Tibial artery (tissue), 4 donors: ENCODE results near the gene CDC14C.

Source experiments
- DNase-seq, 2 donors: peaks; one replicate each; pipeline ENCODE4 v3.0.0-alpha.2; 2019
- H3K27ac ChIP-seq, 2 donors: fragments of 200-600 bp; sonication (generic) in 1 of 2; 1 replicate in 1 of 2; 2 replicates in 1 of 2; pipeline ENCODE4 v1.5.1; 2018 to 2019; ENCODE audit warnings: mild to moderate bottlenecking in 1 of 2
- H3K27me3 ChIP-seq, 2 donors: fragments of 200-600 bp; sonication (generic) in 1 of 2; one replicate each; pipeline versions ENCODE4 v1.5.1 to v1.6.0; 2016 to 2019
- H3K36me3 ChIP-seq, 3 donors: fragments of 200-600 bp; sonication (generic) in 2 of 3; one replicate each; pipeline ENCODE4 v1.5.1; 2016 to 2019; ENCODE audit warnings: mild to moderate bottlenecking in 2 of 3
- H3K4me1 ChIP-seq, 4 donors: fragments of 200-600 bp; sonication (generic) in 2 of 4; 1 replicate in 3 of 4; 2 replicates in 1 of 4; pipeline ENCODE4 v1.5.1; 2016 to 2019
- H3K4me3 ChIP-seq, 2 donors: fragments of 200-600 bp; sonication (generic) in 1 of 2; 1 replicate in 1 of 2; 2 replicates in 1 of 2; pipeline ENCODE4 v1.5.1; 2018 to 2019; ENCODE audit warnings: mild to moderate bottlenecking in 2 of 2
- H3K9me3 ChIP-seq, 3 donors: fragments of 200-600 bp; sonication (generic) in 1 of 3; one replicate each; pipeline ENCODE4 v1.5.1; 2016 to 2019
- CTCF ChIP-seq, 2 experiments: fragments of 200-600 bp in 1 of 2; fragments of 450-650 bp in 1 of 2; IDR thresholded peaks; one replicate each; pipeline ENCODE4 v1.5.1; 2017 to 2019; ENCODE audit warnings: antibody characterized with exemption in 2 of 2, mild to moderate bottlenecking in 1 of 2, moderate library complexity in 1 of 2
- intact Hi-C: fragments of 100-400 bp; cut with DNase I; formaldehyde crosslinking; loops from one replicate; pipeline ENCODE4 v1.15.0; 2023; ENCODE audit warnings: low total_unique reads

Gene CDC14C

GRCh38 chr7:48959676-48960075 is 35.3 kb downstream of the CDC14C start:
- no peak for DNase-seq
- no peaks in the 10 kb centered on the region for H3K27me3 ChIP-seq
- H3K36me3 ChIP-seq, result no peaks in the 10 kb centered on the region
- no peak overlapping the region for H3K4me3 ChIP-seq
- intact Hi-C loops, result no loop called here
- H3K9me3 ChIP-seq, result no peaks in the 10 kb centered on the region
- no peak for TF ChIP-seq CTCF (IDR thresholded peaks at IDR 0.05)
- no peak overlapping the region for H3K27ac ChIP-seq
- H3K4me1 ChIP-seq, result no peaks in the 10 kb centered on the region

GRCh38 chr7:48962821-48963505 is 38.6 kb downstream of the CDC14C start:
- H3K9me3 ChIP-seq, result no peaks in the 10 kb centered on the region
- intact Hi-C loops, result no loop called here

GRCh38 chr7:48964074-48964473 is 39.7 kb downstream of the CDC14C start:
- H3K9me3 ChIP-seq, result no peaks in the 10 kb centered on the region
- intact Hi-C loops, result no loop called here
- H3K27me3 ChIP-seq, result no peaks in the 10 kb centered on the region
- no peaks in the 10 kb centered on the region for H3K36me3 ChIP-seq
- no peaks in the 10 kb centered on the region for H3K4me1 ChIP-seq
- no peak for DNase-seq
- TF ChIP-seq CTCF (IDR thresholded peaks at IDR 0.05), result no peak
- no peak overlapping the region for H3K27ac ChIP-seq
- H3K4me3 ChIP-seq, result no peak overlapping the region

More at GRCh38 chr7:48962821-48963505, 38.6 kb downstream of the CDC14C start:
- H3K4me3 ChIP-seq, result no peak overlapping the region
- no peak overlapping the region for H3K27ac ChIP-seq
- no peaks in the 10 kb centered on the region for H3K27me3 ChIP-seq
- no peak for DNase-seq
- no peaks in the 10 kb centered on the region for H3K36me3 ChIP-seq
- H3K4me1 ChIP-seq, result no peaks in the 10 kb centered on the region
- TF ChIP-seq CTCF (IDR thresholded peaks at IDR 0.05), result no peak

- H3K27me3 ChIP-seq, result no peaks in the 10 kb centered on the region
- no peak for TF ChIP-seq CTCF (IDR thresholded peaks at IDR 0.05)
- H3K36me3 ChIP-seq, result no peaks in the 10 kb centered on the region
- no peak overlapping the region for H3K27ac ChIP-seq
- H3K4me3 ChIP-seq, result no peak overlapping the region
- no peaks in the 10 kb centered on the region for H3K9me3 ChIP-seq
- intact Hi-C loops, result no loop called here
- DNase-seq, result no peak
- no peaks in the 10 kb centered on the region for H3K4me1 ChIP-seq
Observed at GRCh38 chr7:48971173-48971572, 46.8 kb downstream of the CDC14C start.

GRCh38 chr7:48976253-48976652 is 51.9 kb downstream of the CDC14C start:
- H3K4me1 ChIP-seq, result no peaks in the 10 kb centered on the region
- H3K27me3 ChIP-seq, result no peaks in the 10 kb centered on the region
- no peak overlapping the region for H3K27ac ChIP-seq
- intact Hi-C loops, result no loop called here
- TF ChIP-seq CTCF (IDR thresholded peaks at IDR 0.05), result no peak
- no peak for DNase-seq
- H3K36me3 ChIP-seq, result no peaks in the 10 kb centered on the region
- H3K9me3 ChIP-seq, result no peaks in the 10 kb centered on the region
- H3K4me3 ChIP-seq, result no peak overlapping the region

- intact Hi-C loops, result no loop called here
- DNase-seq, result no peak
- no peaks in the 10 kb centered on the region for H3K4me1 ChIP-seq
- no peak for TF ChIP-seq CTCF (IDR thresholded peaks at IDR 0.05)
- H3K27ac ChIP-seq, result no peak overlapping the region
- H3K9me3 ChIP-seq, result no peaks in the 10 kb centered on the region
- H3K4me3 ChIP-seq, result no peak overlapping the region
- no peaks in the 10 kb centered on the region for H3K36me3 ChIP-seq
- H3K27me3 ChIP-seq, result no peaks in the 10 kb centered on the region
Observed at GRCh38 chr7:48976850-48977249, 52.5 kb downstream of the CDC14C start.
